HG02798 (cell line): ENCODE results near the gene ATF6B.
A peak's percentile ranks its signal among the peaks of the same experiment; 100 is the strongest.
"Not testable (repeated sequence)": the region's sequence is repeated elsewhere in the genome, so short reads cannot be mapped to it uniquely, and the experiment has no call there.

Experiments used
- ATAC-seq: cut with Tn5 transposase; IDR thresholded peaks from one replicate; pipeline ENCODE4 v1.9.1; 2021; ENCODE audit warnings: mild to moderate bottlenecking; ENCODE audit not compliant: unreplicated experiment, poor library complexity

Gene ATF6B

DNA sequence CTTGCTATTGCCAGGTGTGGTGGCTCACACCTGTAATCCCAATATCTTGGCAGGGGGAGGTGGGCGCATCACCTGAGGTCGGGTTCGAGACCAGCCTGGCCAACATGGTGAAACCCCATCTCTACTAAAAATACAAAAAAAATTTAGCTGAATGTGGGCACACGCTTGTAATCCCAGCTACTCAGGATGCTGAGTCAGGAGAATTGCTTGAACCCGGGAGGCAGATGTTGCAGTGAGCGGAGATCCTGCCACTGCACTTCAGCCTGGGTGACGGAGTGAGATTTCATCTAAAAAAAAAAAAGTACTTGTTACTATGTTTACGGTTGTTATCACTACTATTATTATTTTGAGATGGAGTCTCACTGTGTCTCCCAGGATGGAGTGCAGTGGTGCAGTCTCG is 28.8 kb upstream of the ATF6B start:
- no peak for ATAC-seq

DNA sequence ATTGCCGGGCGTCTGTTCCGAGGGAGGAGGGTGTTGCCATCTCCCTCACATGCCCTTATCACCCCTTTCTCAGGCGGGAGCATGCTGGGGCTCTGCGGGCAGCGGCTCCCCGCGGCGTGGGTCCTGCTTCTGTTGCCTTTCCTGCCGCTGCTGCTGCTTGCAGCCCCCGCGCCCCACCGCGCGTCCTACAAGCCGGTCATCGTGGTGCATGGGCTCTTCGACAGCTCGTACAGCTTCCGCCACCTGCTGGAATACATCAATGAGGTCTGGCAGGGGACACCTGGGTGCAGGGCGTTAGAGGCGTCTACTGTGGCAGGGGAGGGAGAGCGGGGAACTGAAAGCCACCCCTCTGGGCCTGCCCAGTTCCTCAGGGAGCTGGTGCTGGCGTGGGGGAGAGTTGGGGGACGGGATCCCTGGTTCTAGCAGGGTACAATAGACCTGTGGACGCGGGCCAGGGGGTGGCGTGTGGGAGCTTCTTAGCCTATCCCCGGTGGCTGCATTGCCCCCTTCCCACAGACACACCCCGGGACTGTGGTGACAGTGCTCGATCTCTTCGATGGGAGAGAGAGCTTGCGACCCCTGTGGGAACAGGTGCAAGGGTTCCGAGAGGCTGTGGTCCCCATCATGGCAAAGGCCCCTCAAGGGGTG is 26.6 kb upstream of the ATF6B start:
- ATAC-seq: peak; percentile 52

DNA sequence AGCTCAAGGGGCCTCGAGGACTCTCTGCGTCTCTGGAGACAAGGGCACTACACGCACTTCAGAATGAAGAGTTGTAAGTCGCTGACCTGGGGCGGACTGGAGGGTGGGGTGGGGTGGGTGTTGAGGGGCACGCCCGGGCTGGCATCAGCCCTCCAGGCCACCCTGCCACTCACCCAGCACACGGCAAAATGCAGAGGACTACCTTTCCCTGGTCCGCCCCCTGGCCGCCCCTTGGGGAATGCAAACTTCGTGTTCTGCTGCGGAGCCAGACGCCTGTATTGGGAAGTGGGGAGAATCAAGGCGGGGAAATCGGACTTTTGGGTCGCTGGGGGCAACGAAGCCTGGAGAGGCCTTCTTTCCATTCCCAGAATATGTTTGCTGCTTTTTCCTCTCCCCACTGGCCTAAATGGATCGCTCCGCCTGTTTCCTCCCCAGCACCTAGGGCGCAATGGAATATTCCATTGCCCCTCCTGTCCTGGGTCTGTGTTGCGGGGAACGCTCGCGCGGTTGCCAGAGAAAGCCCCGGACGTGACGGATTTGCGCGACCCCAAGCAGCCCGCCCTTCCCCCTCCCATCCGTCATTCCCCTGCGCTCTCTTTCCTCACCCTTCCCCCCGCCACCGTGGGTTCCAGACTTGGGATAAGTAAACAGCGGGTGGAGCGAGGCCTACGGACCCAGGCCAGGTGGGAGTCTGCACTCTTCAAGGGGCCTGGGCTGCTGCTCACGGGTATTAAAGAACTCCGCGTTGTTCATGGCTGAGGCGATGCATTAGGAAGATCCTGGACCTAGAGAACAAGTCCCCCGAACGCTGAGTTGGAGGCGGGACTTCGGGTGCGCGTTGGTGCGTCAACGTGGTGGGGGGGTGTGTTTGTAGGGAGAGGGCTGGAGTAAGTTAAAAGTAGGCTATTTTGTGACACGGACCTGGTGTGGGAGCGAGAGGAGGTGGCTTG is 25.8 kb upstream of the ATF6B start, which contains the start of gene PPT2:
TSS of gene PPT2 (plus strand) at position 578 of the 950 bp plus-strand sequence. CDS start 454 bp downstream, outside the sequence.
- ATAC-seq: no peak

DNA sequence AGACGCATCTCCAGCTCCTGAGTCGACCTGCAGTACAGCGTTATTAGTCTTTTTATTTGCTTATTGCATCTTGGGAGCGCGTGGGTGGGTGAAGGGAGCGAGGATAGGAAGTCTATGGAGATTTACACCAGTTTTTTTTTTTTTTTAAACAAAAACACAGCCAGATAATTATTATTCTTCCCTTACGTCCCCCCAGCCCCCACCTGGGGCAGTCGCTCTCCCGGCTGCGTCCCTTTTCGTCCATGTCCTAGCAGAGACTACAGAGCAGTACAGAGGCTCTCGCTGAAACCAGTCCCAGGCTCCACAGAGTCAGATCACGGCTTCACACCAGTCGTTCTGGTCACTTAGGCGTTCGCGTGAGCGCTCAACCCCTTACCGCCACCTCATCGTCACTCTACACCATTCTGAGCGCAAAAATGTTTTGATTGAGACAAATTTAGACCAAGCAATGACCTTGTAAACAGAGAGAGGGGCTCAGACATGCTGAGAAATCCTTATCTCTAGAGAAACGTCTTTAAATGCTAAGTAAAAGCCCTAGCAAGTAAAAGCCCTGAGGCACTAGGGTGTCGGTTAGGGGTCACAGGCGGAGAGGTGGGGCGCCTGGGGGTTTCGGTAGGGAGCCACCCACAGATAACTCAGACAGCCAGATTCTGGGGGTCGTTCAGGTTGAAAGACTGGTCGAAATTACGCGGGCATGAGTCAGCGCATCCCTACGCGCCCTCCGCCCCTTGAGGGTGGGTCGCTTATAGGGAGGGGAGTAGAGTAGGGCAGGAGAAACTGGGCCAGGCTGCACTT is 24.9 kb upstream of the ATF6B start:
- no peak for ATAC-seq

DNA sequence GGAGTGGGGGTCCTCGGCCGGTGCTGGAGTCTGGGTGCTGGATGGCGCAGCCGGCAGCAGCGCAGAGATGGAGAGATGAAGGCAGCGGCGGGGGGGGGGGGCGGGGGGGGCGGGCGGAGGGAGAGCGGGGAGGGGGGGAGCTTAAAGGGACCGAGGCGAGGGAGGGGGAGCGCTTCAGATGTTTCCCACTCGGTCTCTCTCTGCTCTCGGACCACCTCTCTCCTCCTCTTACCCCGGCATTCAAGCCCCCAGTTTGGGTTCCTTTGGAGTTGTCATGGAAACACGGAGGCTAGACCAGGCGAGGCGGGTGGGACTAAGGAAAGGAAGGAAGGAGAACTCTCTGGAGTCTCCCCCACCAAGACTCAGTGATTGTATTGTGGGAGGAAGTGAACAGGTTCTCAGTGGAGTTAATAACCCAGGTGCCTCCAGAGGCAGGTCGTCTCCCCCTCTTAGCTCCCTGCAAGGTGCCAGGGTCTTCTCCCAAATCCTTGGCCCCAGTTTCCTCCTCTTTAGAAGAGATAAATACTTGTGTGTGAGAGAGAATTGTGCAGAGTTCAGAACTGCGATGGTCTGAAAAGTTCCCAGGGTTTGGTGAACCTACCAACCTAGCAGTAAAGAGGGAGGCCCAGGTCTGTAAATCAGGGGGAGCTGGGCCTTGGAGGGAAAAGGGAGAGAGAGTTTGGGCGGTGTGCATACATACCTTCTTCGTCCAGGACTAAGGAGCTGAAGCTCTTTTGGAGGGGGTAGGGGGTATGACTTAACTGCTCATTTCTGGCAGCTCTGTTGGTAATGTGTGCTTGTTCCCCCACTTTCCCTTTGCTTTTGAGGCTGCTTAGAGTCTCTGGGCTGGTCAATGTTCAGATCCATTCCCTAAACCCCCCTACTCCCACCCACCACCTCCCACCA is 24.1 kb upstream of the ATF6B start, which contains the start of gene PRRT1:
TSS of gene PRRT1 (minus strand) at position 77 of the 906 bp plus-strand sequence. CDS start 112 bp downstream, outside the sequence.
- ATAC-seq: no peak

DNA sequence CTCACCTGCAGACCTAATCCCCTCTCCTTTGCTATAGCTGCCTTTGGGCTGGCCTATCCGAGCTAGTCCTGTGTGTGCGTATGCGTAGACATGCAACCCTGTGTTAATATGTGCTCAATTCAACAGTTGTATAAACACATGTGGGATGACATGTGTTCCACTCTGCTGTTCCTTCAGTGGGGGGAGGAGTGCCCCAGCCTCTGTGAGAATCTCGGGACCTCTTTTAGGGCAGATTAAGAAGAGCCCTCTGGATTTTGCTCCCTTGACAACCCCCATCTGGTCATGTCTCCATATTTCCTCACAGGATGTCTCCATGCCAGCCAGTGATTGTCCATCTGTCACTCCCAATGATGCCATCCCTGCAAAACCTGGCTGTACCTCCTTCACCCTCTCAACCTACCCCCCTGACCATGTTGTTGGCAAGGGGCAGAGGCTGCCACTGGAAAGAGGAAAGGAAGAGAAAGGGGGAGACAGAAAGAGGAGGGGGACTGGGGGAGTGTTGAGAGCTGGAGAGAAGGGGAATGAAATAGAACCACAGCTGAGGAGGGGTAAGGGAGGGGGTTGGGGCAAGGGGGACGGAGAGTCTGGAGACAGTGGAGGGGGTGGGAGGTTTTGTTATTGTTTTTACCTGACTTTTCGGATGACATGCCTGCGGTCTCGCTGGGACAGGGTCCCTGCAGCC is 23.3 kb upstream of the ATF6B start:
- ATAC-seq: no peak

DNA sequence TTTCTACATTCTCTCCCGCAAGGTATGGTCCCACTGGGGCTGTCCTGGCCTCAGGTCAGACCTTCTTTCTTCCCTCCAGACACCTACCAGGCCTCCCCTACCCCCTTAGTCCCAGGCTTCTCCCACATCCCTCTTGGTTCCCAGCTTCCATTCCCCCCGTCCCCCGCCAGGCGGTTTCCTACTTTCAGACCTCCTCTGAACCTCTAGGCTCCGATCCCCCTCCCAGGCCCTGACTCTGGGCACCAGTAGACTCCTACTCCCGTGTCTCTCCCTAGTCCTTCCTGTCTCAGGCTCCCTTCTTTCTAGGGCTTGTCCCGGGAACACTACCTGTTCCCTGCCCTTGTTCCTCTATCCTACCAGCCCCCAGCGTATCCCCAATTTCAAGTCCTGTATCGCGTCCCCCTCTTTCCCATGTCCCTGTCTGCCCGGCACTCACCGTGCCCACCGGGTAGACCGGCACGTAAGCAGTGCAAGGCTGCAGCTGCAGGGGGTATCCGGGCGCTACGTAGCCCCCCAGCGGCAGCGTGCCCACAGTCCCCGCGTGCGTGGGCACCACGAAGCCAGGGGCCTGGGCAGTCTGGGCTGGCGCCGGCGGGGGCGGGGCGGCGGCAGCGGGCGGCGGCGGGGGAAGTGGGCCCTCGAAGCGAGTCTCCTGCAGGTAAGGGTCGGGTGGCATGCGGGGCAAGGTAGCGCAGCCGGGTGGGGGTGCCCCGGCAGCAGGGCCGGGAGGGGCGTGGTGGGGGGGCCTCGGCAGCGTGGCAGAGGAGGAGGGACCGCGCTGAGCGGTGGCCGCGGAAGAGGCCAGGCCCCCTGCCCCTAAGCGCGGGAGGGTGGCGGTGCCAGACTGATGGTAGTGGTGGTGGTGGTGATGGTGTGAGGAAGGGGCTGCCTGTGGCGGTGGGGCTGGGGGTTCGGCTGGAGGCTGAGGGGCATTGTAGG is 22.2 kb upstream of the ATF6B start:
- no peak for ATAC-seq

DNA sequence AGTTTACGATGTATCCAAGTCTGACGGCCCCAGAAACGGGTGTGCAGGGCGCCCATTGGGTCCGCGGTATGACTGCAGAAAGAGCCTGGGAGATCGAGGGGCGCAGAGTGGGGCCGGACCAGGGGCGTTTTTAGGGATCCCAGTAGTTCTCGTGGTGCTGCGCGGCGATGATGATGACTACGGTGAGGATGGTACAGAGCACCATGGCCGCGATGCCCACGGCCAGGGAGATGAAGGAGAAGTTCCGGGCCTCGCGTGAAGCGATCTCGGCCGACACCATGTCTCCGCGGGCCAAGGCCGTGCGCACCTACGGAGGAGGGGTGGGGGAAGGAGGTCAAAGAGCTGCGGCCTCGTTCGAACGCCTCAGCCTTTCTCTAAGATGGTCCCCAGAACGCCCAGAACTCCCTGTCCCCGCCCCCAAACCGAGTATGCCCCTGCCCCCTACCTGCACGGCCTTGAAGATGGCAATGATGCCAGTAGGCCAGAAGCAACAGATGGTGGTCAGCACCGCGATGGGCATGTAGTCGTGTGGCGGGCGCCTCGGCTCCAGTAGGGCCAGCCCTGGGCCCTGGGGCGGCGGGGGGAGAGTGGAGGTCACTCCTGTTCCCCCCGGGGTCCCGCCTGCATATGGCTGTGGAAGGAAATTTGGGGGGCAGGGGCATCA is 21.2 kb upstream of the ATF6B start:
- no peak for ATAC-seq

DNA sequence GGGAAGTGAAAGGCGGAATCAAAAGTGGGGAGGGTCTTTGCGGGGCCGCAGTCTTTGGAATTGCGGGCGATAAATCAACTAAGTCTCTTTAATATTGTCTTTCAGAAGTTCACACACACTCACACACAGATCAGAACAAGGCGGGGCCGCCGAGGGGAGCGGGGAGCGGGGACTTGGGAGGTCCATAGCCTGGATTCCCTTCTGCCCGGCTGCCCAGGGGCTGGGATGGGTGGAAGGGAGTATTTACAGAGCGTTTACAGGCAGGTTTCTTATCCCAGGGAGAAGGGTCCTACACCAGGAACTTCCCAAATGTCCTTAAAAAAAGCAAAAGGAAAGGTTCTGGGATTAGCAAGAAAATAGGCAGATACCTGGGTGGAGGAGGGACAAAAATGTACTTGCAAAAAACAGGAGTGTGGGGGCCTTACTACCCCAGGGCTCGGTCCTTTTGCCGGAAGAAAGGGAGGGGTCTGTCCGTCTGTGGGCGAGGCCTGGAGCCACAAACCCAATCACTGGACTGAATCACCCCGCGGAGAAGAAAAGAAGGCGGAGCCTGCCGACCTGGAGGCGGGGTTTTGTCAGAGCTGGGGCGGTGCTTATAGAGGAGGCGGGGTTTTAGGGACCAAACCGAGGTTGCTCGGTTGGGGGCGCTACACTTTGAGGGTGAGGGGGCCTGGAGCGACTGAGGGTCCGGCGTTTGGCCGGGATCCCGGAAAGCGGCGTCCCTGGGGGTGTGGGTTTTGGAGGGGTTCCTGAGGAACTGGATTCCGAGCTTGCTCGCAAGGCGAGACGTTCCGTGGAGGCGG is 20.4 kb upstream of the ATF6B start:
- no peak for ATAC-seq

DNA sequence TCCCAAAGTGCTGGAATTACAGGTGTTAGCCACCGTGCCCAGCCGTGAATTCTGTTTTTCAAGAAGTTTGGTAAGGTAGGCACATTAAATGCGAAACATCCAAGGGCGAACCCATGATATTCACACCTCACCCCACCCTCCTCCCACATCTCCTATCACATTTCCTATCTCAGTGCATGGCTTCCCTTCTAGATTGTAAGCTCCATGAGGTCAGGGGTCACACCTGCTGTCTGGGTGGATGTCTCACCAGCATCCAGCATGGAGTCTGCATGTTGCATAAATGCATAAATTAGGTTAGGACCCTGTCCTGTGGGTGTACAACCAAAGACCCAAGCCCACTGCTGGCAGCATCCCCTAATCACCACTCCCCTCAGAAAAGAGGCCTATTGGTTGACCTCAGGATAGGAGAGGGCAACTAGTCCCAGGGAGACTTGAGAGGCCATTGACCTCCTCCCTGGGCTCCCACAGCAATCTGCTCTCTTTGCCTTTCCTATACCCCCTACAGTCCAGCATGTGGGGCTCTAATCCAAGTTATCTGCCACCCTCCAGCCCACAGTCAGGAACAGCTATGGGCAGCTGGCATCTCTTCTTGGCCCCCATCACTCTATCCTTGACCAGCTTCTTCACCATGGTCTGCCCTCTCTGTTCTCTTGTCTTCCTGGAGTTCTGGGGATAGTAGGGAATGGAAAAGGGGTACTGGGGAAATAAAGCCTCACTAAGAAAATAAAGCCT is 19.5 kb upstream of the ATF6B start:
- ATAC-seq: no peak

DNA sequence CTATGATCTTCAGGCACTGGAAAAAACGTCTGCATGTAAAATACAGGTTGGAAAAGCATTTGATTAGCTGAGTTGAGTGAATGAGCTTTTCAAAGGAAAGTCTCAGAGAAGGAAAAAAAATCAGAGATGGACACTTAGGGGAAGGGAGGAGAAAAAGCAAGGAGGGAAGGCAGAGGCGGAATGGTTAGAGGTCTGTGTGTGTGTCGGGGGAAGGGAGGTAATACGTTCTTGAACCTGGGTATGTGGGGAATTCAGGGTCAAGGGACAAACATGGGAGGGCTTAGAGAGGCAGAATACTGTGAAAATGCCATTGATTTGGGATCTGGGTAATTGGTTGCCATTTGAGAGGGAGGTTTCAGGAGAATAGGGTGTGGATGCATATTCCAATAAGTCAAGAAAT is 18.6 kb upstream of the ATF6B start:
- no peak for ATAC-seq

DNA sequence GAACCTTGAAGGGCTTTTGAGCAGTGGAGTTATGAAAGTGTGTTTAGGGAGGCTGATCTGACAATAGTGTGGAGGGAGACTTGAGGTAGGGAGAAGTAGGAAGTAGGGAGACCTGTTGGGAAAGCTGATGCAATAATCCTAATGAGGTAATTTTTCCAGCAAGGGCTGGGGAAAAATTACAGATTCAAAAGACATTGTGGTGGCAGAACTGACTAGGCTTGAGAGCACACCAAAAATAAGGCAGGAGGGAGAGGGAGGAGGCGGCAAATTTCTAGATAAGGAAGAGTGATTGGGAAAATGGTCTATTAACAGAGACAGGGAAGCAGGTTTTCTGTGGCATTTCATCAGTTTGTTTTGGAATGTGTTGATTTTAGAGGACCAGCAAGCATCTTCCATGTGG is 18.2 kb upstream of the ATF6B start:
- no peak for ATAC-seq

DNA sequence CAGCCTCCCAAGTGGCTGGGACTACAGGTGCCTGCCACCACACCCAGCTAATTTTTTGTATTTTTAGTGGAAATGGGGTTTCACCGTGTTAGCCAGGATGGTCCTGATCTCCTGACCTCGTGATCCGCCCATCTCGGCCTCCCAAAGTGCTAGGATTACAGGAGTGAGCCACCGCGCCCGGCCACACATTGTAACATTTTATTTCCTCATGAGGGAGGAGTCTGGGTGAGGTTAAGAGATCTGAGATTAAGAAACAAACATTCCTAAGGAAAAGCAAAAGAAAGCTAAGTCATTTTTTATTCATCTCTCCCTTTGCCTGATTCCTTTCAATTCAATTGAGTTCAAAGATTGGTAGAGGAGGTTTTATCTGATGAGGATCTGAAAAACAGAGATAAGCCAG is 16.2 kb upstream of the ATF6B start:
- ATAC-seq: not testable (repeated sequence)

DNA sequence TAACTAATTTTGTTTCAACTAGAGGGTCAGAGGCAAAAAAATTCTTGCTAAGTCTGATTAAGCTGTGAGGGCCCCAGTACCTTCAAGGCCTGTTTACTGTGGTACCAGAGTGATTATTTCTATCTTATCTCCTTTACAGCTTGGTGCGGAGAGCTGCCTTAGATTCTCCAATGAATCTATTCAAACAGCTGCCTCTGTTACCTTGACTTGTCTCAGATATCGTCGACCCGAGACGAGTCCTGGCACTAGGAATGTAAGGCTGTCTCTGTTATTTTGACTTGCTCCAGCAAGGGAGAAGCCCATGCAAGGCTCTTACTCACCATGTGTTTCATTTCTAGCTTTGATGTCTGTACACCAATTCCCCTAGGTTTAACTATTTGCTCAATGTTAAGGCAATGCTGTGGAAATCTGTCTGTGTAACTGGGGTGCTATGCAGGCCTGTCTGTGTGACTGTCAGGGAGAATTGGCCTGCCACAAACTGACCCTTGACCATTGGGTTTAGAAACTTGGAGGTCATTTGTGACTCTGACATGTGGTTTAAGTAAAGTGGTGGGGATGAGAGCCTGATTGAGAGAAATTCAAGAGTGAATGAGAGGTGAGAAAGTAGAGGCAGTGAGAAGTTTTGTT is 12.5 kb upstream of the ATF6B start:
- no peak for ATAC-seq

DNA sequence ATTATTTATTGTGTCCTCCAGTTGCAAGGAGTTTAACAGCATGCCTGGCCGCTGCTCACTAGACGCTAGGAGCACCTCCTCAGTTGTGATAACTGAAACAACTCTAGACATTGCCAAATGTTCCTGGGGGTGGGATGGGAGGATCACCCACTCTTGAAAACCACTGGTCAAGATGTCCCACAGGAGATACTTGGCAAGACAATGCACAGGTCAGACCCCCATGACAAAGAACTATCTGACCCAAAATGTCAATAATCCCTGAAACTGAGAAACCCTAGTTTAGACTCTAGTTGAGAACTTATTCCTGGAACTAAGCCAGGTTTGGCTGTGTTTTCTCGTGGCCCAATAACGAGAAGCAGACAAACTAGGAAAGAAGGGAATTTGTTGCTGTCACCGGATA is 11.5 kb upstream of the ATF6B start:
- no peak for ATAC-seq

DNA sequence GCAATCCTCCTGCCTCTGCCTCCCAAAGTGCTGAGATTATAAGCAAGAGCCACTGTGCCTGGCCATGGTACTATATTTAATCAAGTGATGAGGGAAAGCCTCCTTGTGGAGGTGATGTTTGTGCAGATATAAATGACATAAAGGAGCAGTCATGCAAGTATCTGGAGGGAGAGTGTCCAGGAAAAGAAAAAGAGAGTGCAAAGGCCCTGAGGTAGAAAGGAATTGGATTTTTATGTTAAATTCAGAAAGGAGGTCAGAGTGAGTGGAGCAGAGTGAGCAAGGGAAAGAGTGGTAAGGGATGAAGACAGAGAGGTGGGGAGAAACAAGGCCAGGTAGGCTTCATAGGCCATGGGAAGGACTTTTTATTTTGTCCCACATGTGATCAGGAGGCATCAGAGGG is 9.4 kb upstream of the ATF6B start:
- no peak for ATAC-seq
